Raji (cell line): ENCODE data around the gene NFKBIL1.
A peak's percentile ranks its signal among the peaks of the same experiment; 100 is the strongest.

Source experiments
- POLR2A ChIP-seq: IDR thresholded peaks from 2 replicates; pipeline ENCODE4 v1.6.1; 2011; ENCODE audit warnings: low read depth, low read length, control low read depth; ENCODE audit not compliant: insufficient read depth

The NFKBIL1 gene

DNA sequence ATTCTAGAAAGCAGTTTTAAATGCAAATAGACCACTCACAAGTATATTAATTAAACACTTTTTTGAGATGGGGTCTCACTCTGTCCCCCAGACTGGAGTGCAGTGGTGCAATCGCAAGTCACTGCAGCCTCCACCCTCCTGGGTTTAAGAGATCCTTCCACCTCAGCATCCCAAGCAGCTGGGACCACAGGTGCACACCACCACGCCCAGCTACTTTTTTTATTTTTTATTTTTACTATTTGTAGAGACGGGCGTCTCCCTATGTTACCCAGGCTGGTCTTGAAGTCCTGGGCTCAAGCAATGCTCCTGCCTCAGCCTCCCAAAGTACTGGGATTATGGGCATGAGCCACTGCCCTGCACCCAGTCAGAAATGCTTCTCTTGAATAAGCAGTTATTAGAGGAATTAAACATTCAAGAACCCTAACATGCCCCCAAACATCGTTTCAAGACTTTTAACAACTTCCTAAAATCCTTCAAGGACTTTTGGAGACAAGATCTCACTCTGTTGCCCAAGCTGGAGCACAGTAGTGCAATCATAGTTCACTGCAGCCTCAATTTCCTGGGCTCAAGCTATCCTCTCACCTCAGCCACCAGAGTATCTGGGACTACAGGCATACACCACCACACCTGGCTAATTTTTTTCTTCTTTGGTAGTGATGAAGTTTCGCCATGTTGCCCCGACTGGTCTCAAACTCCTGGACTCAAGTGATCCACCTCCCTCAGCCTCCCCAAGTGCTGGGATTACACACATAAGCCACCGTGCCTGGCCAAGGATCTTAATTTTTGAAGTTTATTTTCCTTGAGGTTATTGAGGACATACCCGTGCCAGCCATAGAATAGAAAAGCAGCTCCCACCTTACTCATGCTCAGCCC lies 15.4 kb upstream of the NFKBIL1 start:
- TF ChIP-seq POLR2A: no peak

DNA sequence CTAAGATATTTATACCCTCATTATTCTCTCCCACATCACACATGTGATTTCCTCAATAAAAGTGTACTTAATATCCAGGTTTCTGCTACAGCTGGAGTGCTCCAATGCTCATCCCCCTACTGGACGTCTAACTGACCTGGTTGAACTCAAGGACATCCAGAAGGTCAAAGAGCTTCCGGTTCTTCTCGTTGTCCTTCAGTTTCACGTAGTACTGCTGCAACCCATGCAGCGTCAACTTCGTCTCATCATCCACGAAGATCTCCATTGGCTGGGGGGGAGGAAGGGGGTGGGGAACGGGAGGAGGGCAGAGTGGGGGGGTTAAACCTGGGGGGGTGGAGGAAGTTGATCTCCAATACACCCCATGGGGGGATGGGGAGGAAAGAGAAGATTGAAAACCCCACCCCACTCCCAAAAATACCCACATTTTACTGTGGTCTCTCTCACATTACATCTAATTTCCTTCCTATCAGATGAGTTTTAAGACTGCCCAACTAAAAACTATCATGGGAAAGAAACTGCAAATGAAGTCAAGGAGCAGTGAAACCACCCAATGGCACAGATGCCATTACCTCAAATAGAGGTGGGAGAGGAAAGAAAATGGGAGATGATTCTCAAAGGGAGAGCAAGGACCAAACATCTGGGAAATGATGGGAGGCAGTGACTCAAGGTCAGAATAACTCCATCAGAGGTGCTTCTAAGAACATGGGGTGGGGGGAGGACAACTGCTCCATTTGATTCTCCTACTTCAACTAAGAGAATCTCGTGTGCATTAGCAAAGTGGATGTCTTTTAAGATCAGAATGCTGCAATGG lies 14.6 kb upstream of the NFKBIL1 start:
- TF ChIP-seq POLR2A: no peak

DNA sequence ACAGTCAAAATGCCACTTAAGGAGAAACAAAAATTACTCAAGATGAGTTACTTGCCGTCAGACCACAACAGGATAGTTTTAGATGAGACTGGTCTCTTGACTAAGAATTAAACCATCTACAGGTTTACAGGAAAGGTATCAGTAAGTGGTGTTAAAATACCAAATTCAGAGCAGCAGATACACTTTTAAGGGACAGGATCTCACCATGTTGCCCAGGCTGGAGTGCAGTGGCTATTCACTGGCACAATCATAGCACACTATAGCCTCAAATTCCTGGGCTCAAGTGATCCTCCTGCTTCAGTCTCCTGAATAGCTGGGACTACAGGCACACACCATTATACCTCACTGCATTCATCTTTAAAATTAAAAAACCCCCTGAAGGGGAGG lies 14.0 kb upstream of the NFKBIL1 start:
- TF ChIP-seq POLR2A: no peak

DNA sequence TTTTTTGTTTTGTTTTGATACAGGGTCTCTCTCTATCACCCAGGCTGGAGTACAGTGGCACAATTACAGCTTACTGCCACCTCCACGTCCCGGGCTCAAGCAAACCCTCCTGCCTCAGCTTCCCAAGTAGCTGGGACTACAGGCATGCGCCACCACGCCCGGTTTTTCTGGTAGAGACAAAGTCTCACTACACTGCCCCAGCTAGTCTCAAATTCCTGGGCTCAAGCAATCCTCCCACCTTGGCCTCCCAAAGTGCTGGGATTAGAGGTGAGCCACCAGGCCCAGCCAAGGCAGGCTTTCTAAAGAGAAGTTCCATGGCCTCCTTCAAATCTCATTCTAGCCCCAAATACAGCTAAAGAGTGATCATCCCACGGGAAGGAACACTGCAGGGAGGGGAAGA lies 13.4 kb upstream of the NFKBIL1 start:
- no peak for TF ChIP-seq POLR2A

DNA sequence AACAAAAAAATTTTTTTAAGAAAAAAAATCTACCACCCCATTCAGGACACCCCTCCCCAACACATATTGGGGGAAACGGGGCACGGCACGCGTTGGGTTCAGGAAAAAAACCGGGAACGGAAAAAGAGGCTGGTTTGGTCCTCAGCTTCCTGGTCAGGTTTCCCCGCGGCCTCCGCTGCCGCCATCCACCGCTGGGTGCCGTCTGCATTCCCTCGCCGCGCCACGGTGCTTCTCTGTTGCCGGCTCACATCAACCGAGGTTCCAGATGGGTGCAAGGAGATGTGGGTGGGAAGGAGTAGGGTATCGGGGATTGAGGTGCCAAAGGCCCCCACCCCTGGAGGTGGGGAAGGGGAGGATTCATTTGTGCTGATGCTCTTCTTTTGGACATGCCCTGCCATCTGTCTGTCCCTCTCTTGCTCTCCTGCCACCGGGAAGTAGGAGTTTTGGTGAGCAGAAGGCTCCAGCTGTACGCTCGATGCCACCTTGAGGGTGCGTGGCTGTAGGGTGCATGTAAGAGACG lies 12.8 kb upstream of the NFKBIL1 start:
- TF ChIP-seq POLR2A: no peak

DNA sequence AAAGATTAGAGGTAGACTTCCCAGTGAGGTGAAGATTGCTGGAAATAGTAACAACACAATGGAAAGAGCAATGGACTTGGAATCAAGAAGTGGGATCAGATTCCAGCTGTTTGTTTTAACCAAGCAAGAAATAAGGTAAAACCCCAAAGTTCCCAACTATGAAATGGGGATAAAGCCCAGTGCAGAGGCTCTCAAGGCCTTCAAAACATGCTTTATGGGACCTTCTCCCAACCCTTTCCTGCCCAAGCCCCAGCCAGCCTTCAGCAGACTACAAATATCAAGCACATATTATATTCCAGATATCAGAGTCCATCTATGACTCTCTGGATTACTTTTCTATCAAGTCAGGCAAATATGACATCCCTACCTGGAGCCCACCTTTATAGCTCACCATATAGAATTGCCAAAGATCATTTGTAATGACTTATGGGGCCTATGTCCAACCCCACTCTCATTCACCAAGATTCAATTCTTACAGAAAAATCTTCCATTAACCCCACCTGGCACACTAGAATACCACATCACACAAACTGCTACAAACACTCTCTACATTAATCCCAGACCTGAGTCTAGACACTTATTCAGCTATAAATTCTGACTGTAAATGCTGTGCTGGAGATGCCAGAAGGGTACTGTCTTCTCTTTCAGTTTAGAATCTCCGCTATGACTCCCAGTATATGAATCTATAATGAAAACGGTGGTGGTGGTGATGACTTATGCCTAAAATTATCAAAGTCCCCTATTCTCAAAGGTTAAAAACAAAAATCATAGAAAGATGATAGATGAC lies 11.7 kb upstream of the NFKBIL1 start:
- TF ChIP-seq POLR2A: no peak

DNA sequence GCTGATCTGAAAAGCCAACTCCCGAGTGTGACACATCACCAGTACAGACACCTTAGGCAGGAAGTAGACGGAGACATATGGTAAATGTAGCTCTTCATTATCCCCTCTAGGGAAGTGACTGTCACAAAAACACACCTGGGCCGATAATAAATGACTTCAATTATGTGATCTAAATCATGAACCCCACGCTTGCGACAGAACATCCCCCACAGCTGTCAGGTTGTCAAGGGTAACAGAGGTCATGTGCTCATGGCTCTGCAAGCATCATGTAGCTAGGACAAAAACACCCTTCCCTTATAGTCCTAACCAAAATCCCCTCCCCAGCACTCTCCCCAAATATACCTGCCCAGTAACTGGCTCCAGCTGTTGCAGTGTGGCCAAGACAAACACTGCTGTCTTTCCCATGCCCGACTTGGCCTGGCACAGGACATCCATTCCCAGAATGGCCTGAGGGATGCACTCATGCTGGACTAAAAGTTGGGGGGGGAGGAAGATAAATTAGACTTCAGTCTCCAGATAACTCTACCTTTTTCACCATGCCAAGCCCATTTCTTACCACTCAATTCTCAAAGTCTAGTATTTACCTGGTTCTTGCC lies 8.5 kb upstream of the NFKBIL1 start:
- TF ChIP-seq POLR2A: no peak

DNA sequence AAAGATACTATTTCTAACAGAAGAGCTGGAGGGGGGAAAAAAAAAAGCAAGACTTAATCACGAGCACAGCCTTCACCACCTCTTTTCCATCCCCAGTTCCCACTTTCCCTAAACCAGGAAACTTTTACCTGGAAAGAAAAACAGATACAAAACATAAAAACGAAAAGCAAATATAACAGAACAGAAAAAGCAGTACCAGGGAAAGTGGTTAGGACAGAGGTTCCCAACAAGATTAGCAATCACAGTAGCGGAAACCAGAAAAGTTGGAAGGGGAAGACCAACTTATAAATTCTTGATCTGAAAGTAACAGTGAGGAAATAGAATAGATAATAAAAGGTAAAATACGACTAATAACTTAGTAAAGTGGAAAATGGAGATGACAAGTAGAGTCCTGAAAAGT lies 6.8 kb upstream of the NFKBIL1 start:
- no peak for TF ChIP-seq POLR2A

DNA sequence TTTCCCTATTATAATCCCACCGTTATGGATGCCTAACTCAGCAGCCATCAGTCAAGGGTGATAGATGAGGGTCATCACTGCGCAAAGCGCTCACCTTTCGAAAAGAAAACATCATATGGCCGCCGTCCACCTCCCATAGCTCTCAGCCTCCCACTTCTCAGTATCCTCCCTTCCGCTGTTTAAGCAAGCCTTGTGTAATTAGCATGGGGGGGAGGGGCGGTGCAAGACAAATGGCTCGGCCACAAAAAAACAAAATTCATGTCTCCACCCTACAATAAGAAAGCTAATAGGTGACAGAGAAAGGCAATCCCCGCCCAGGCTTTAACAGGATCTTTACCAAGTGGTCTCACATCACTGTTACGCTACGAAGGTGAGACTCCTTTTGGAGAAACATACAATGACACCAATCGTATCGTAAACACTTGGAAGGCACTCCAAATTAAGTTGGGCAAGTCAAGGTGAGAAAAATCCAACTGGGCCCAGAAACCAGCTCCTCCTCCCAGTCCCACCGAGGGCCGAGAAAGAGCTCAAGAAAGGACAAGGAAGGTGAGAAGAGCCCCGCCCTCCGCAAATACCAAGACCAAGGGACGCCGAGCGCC lies 6.2 kb upstream of the NFKBIL1 start:
- TF ChIP-seq POLR2A: no peak

DNA sequence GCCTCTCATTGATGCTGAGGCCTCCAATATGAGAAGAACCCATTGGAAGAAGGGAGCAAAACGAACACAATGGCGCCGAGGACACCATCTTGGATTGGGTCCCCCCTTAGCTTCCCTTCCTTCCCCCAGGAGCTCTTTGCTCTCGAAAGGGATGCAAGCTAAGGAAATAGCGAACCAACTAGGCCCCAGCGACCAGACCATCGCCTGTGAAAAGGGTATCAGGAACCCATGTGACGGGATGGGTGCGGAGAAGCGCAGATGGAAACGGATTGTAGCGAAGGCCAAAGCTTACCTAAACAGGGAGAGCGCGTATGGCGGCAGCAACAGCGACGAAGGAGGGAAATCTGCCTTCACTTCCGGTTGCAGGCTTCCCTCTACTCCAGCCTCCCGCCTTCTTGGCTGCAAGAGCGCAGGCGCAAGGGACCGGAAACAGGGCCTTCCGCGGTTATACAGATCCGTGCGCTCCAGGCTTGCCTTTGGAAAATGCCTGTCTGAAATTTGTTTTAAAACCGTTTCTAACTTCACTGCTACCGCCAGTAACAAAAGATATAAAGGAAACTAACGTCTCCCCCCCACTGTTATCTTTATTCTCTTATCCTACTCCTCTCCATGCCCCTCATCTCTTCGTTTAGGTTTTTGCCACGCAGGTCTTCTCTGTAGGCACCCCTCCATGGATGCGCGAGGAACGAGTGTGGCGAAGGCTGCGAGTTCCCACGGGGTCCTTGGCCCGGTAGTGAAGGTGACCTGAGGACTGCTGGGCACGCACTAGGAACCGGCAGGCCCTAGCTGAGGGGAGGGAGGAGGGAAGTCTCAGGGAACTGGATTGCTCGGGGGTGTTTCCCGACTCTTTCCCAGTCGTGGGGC lies 5.5 kb upstream of the NFKBIL1 start, which contains the start of gene DDX39B:
TSS of gene DDX39B (minus strand) at position 346 of the 864 bp plus-strand sequence. CDS start 1,471 bp downstream, outside the sequence.
- TF ChIP-seq POLR2A: peak; percentile 96

DNA sequence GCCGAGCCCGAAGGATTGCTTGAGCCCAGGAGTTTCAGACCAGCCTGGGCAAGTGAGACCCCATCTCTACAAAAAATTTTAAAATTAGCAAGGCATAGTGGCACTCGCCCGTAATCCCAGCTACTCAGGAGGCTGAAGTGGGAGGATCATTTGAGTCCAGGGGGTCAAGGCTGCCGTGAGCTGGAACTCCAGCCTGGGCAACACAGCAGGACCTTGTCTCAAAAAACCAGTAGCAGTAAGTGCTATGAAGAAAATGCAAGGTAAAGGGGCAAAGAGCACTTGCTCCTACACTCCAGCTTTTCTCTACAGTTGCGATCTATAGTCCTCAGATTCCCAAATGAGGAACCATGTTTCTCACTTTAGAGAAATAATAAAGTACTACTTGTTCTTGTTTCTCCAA lies 3.8 kb upstream of the NFKBIL1 start:
- TF ChIP-seq POLR2A: no peak

DNA sequence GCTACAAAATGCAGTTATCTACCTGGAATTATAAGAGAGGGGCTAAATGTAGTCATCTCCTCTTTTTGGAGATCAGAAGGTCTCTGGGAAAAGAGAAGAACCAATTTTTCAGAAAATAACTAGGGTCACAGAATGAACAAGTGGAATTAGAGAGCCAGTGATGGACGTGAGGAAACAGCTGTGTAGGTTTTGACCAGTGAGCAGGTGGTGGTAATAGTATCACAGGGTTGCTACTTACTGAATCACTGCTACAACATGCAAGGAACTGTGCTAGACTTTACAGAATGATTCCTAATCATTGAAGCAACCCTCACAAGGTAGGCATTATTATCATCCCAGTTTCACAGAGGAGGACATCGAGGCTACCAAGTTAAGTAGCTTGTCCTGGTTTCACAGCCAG lies 2.7 kb upstream of the NFKBIL1 start:
- TF ChIP-seq POLR2A: no peak

DNA sequence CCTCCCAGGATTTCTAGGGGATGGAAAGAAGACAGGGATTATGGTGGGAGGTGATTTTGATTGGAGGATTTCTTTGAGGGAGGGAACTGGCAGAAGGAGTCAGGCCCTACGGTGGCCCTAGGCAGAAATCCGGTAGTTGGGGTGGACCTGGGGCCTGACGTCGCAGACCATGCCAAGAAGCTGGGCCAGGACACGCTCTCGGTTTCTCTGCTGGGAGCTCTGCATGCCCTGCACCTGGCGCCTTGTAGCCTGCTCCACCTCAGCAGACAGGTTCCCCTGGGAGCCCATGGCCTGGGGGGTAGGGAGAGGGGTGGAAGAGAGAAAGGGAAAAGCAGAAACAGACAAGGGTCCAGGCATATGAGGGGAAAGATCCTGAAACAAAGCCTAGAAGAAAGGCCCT lies 2.1 kb upstream of the NFKBIL1 start:
- TF ChIP-seq POLR2A: no peak
